ENCODE results near the gene ALOX5AP. TPM values are rescaled to one million over a fixed set of nuclear protein-coding genes. Genes with fewer than 3 reads are reported as not detected.

The ALOX5AP gene
- total and polyA plus RNA-seq, 4 experiments from 2014 or later: 53.7 to 569 (median 215) TPM

DNA sequence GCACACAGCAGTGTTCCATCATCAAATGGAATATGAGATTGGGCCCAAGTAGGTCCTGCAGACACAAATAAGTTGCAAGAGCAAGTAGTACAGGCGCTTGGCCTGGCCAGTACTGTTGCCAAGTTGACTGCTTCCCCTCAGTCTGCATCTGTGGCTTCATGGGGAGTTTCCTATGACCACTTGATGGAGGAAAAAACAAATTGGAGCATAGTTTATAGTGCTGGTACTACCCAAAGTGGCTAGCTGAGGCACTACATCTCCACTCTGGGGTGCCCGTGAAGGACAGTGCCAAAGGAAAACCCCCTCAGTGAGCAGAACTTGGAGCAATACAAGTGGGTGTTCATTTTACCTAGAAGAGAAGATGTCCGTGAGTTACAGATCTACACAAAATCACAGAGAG lies 10.6 kb upstream of the ALOX5AP start:
- Histone ChIP-seq H3K27me3 (ENCODE audit: insufficient read depth, low read length) (no peaks in the 10 kb centered on the region), H3K36me3 (ENCODE audit: insufficient read depth, low read length) (no peaks in the 10 kb centered on the region), H3K4me3 (ENCODE audit: low read length in 2 of 2) (no peak overlapping the region), H3K27ac (ENCODE audit: low read depth, low read length) (no peak overlapping the region), H3K4me1 (ENCODE audit: insufficient read depth, low read length) (no peaks in the 10 kb centered on the region), H3K9me3 (ENCODE audit: control insufficient read depth in 1 of 2, low read length in 2 of 2) (no peaks in the 10 kb centered on the region)
- DNase-seq: no peak
- H3K4me1 Mint-ChIP-seq: peaks cover 0 to 8% (median 4%) of the 10 kb centered on the region in 4 donors
- intact Hi-C loops (cut with micrococcal nuclease): no loop called here
- ChIA-PET POLR2A (ENCODE audit: partially characterized antibody) (no interaction called here), CTCF (ENCODE audit: partially characterized antibody) (no interaction called here)
- no peaks in the 10 kb centered on the region for H3K27me3 Mint-ChIP-seq
- no peaks in the 10 kb centered on the region for H3K9me3 Mint-ChIP-seq
- peak overlapping the region in 1 of 7 donors; percentile 54 for H3K27ac Mint-ChIP-seq
- no peak overlapping the region for H3K4me3 Mint-ChIP-seq
- no peaks in the 10 kb centered on the region for H3K36me3 Mint-ChIP-seq

- POLR2A ChIA-PET (ENCODE audit: partially characterized antibody): no interaction called here
- Mint-ChIP-seq H3K4me1 (peaks cover 0 to 8% (median 1%) of the 10 kb centered on the region in 4 donors), H3K27me3 (no peaks in the 10 kb centered on the region), H3K36me3 (no peaks in the 10 kb centered on the region), H3K9me3 (no peaks in the 10 kb centered on the region), H3K4me3 (no peak overlapping the region), H3K27ac (peak overlapping the region in 1 of 7 donors; percentile 54)
- intact Hi-C loops (cut with micrococcal nuclease): no loop called here
- H3K4me1 ChIP-seq (ENCODE audit: insufficient read depth, low read length): no peaks in the 10 kb centered on the region
- no peaks in the 10 kb centered on the region for H3K27me3 ChIP-seq (ENCODE audit: insufficient read depth, low read length)
- DNase-seq: no peak
- no peaks in the 10 kb centered on the region for H3K36me3 ChIP-seq (ENCODE audit: insufficient read depth, low read length)
- H3K4me3 ChIP-seq (ENCODE audit: low read length in 2 of 2): no peak overlapping the region
- H3K27ac ChIP-seq (ENCODE audit: low read depth, low read length): no peak overlapping the region
- CTCF ChIA-PET (ENCODE audit: partially characterized antibody): no interaction called here
- H3K9me3 ChIP-seq (ENCODE audit: control insufficient read depth in 1 of 2, low read length in 2 of 2): no peaks in the 10 kb centered on the region
Observed at GRCh38 chr13:30725326-30726085, 9.8 kb upstream of the ALOX5AP start.

DNA sequence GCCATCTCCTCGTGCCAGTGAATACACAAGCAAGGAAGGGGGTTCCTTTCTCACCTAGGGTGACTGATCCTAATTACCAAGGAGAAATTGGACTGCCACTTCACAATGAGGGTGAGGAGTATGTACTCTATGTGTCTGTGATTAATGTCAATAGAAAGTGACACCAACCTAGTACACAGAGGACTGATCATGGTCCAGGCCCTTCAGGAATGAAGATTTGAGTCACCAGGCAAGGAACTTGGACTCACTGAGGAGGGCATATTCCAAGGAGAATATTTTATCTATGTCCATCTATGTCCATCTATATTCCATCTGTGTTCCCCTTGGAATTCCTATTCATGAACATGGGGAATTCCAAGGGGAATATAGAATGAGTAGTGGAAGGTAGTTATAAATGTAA lies 9.2 kb upstream of the ALOX5AP start:
- Mint-ChIP-seq H3K4me3 (no peak overlapping the region), H3K27ac (no peak overlapping the region), H3K9me3 (no peaks in the 10 kb centered on the region), H3K4me1 (peaks cover 0 to 5% (median 0%) of the 10 kb centered on the region in 4 donors), H3K36me3 (no peaks in the 10 kb centered on the region), H3K27me3 (no peaks in the 10 kb centered on the region)
- Histone ChIP-seq H3K4me1 (ENCODE audit: insufficient read depth, low read length) (no peaks in the 10 kb centered on the region), H3K27me3 (ENCODE audit: insufficient read depth, low read length) (no peaks in the 10 kb centered on the region), H3K9me3 (ENCODE audit: control insufficient read depth in 1 of 2, low read length in 2 of 2) (no peaks in the 10 kb centered on the region), H3K36me3 (ENCODE audit: insufficient read depth, low read length) (no peaks in the 10 kb centered on the region), H3K4me3 (ENCODE audit: low read length in 2 of 2) (no peak overlapping the region), H3K27ac (ENCODE audit: low read depth, low read length) (no peak overlapping the region)
- ChIA-PET CTCF (ENCODE audit: partially characterized antibody) (no interaction called here), POLR2A (ENCODE audit: partially characterized antibody) (no interaction called here)
- DNase-seq: no peak
- intact Hi-C loops (cut with micrococcal nuclease): no loop called here

DNA sequence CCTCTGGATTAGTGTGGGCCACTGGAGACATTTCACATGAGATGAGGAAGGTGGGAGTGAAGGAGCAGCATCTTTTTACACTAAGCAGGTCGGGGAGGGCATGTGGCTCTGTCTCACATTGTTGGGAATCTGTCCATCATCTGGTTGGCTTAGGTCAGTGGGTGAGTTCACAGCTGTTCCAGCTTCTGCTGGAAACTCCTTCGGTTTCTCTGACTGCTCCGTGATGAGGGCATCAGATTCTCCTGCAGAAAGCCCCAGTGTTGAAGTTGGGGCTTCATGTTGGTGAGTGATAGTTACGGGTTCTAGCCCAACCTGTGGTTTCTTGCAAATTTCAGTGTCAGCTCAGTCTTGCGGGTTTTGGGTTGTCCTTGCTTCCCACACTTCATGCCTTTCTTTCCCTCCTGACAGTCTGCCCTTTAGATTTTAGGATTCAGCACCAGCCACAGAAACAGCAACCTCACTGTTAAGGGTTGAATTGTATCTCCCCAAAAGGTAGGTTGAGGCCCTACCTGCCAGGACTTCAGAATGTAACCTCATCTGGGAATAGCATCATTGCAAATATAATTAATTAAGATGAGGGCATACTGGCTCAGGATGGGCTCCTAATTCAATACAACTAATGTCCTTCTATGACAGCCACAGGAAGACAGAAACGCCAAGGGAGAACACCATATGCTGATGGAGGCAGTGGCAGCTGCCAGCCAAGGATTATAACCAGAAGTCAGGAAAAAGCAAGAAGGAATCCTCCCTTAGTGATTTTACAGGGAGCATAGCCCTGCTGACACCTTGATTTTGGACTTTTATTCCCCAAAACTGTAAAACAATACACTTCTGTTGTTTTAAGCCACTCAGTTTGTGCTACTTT lies 7.6 kb upstream of the ALOX5AP start:
- H3K27me3 Mint-ChIP-seq: no peaks in the 10 kb centered on the region
- CTCF ChIA-PET (ENCODE audit: partially characterized antibody): no interaction called here
- no peaks in the 10 kb centered on the region for H3K36me3 Mint-ChIP-seq
- no peaks in the 10 kb centered on the region for H3K36me3 ChIP-seq (ENCODE audit: insufficient read depth, low read length)
- no peak overlapping the region for H3K27ac Mint-ChIP-seq
- no peaks in the 10 kb centered on the region for H3K9me3 ChIP-seq (ENCODE audit: control insufficient read depth in 1 of 2, low read length in 2 of 2)
- POLR2A ChIA-PET (ENCODE audit: partially characterized antibody): no interaction called here
- no peaks in the 10 kb centered on the region for H3K27me3 ChIP-seq (ENCODE audit: insufficient read depth, low read length)
- no peak overlapping the region for H3K4me3 ChIP-seq (ENCODE audit: low read length in 2 of 2)
- no peak overlapping the region for H3K4me3 Mint-ChIP-seq
- H3K27ac ChIP-seq (ENCODE audit: low read depth, low read length): no peak overlapping the region
- H3K9me3 Mint-ChIP-seq: no peaks in the 10 kb centered on the region
- no peak for DNase-seq
- intact Hi-C loops (cut with micrococcal nuclease): no loop called here
- peaks cover 0 to 5% (median 3%) of the 10 kb centered on the region in 4 donors for H3K4me1 Mint-ChIP-seq
- H3K4me1 ChIP-seq (ENCODE audit: insufficient read depth, low read length): no peaks in the 10 kb centered on the region

DNA sequence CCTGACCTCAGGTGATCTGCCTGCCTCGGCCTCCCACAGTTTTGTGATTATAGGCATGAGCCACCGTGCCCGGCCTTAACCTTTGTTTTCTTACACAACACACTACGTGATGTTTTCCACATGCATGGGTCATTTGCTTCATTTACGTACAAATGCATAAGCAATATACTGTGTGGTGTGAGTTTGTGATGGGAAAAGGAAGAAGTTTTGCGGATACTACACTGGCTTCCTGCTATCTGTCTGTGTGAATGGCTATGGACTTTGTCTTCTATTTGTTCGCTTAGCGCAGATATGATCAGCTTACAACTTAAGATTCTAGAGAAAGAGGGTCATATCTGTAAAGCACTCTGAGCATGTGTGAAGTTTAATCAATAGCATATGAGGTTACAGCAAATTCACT lies 5.5 kb upstream of the ALOX5AP start:
- no peaks in the 10 kb centered on the region for H3K27me3 ChIP-seq (ENCODE audit: insufficient read depth, low read length)
- peaks cover 7% of the 10 kb centered on the region for H3K4me1 ChIP-seq (ENCODE audit: insufficient read depth, low read length)
- no peaks in the 10 kb centered on the region for H3K36me3 ChIP-seq (ENCODE audit: insufficient read depth, low read length)
- no peak overlapping the region for H3K4me3 ChIP-seq (ENCODE audit: low read length in 2 of 2)
- H3K9me3 ChIP-seq (ENCODE audit: control insufficient read depth in 1 of 2, low read length in 2 of 2): no peaks in the 10 kb centered on the region
- H3K4me1 Mint-ChIP-seq: peaks cover 4 to 13% (median 10%) of the 10 kb centered on the region in 4 donors
- CTCF ChIA-PET (ENCODE audit: partially characterized antibody): no interaction called here
- POLR2A ChIA-PET (ENCODE audit: partially characterized antibody): interaction anchor here (0.7 kb wide), 1 partner anchor 23 kb away, joined by 3 read pairs; no protein-coding TSS in a partner anchor
- H3K9me3 Mint-ChIP-seq: no peaks in the 10 kb centered on the region
- DNase-seq: no peak
- no peak overlapping the region for H3K27ac ChIP-seq (ENCODE audit: low read depth, low read length)
- H3K27me3 Mint-ChIP-seq: no peaks in the 10 kb centered on the region
- H3K36me3 Mint-ChIP-seq: no peaks in the 10 kb centered on the region
- intact Hi-C loops (cut with micrococcal nuclease): no loop called here
- no peak overlapping the region for H3K4me3 Mint-ChIP-seq
- no peak overlapping the region for H3K27ac Mint-ChIP-seq

DNA sequence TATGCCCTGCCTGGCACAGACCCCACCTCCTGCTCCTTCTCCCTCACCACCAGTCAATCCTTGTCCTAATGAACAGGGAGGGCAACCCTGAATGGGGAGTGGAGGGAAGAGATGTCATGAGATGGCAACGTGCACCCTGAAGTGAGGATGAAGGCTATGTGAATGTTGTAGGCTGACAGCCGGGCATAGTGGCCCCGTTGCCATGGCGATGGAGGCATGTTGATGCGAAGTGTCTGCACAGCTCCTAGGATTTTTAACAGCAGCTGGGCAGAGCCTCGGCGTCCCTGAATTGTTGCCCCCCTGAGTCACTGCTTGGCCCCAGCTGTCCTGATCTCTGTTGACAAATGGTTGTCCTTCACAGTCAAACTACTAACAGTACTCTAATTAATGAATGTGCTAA lies 4.8 kb upstream of the ALOX5AP start:
- no peaks in the 10 kb centered on the region for H3K27me3 ChIP-seq (ENCODE audit: insufficient read depth, low read length)
- Mint-ChIP-seq H3K4me3 (no peak overlapping the region), H3K27me3 (no peaks in the 10 kb centered on the region), H3K36me3 (peaks cover 0 to 2% of the 10 kb centered on the region in 2 donors), H3K27ac (no peak overlapping the region), H3K9me3 (no peaks in the 10 kb centered on the region), H3K4me1 (peaks cover 9 to 20% (median 16%) of the 10 kb centered on the region in 4 donors)
- intact Hi-C loops (cut with micrococcal nuclease): no loop called here
- CTCF ChIA-PET (ENCODE audit: partially characterized antibody): no interaction called here
- DNase-seq: no peak
- POLR2A ChIA-PET (ENCODE audit: partially characterized antibody): no interaction called here
- no peaks in the 10 kb centered on the region for H3K36me3 ChIP-seq (ENCODE audit: insufficient read depth, low read length)
- no peak overlapping the region for H3K4me3 ChIP-seq (ENCODE audit: low read length in 2 of 2)
- H3K4me1 ChIP-seq (ENCODE audit: insufficient read depth, low read length): peaks cover 13% of the 10 kb centered on the region
- no peak overlapping the region for H3K27ac ChIP-seq (ENCODE audit: low read depth, low read length)
- no peaks in the 10 kb centered on the region for H3K9me3 ChIP-seq (ENCODE audit: control insufficient read depth in 1 of 2, low read length in 2 of 2)

DNA sequence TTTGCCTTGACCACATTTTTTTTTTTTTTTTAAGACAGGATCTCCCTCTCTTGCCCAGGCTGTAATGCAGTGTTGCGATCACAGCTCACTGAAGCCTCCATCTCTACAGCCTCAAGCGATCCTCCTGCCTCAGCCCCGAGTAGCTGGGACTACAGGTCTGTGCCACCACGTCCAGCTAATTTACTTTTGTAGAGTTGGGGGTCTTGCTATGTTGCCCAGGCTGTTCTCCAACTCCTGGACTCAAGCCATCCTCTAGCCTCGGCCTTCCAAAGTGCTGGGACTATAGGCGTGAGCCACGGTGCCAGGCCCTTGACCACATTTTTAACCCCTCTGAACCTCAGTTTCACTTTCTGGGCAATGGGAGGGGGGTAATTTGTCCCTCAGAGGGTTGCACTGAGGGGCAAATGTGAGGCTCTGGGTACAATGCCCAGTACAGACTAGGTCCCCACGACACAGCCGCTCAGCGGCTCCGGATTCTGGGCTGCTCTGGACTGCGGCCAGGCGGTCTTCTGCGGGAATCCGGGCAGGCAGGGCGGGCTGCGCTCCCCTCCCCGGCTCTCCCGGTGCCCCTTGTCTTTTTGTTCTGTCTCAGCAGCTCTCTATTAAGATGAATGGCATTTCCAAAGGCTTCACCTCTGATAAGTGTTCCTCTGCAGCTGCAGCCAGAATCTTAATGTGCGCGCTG lies 3.8 kb upstream of the ALOX5AP start:
- POLR2A ChIA-PET (ENCODE audit: partially characterized antibody): no interaction called here

More for the DNA sequence above, 3.8 kb upstream of the ALOX5AP start:
- H3K4me3 Mint-ChIP-seq: no peak overlapping the region
- no peak overlapping the region for H3K27ac ChIP-seq (ENCODE audit: low read depth, low read length)
- no peak for DNase-seq
- peaks cover 0 to 2% of the 10 kb centered on the region in 2 donors for H3K36me3 Mint-ChIP-seq
- H3K27me3 Mint-ChIP-seq: no peaks in the 10 kb centered on the region
- H3K27me3 ChIP-seq (ENCODE audit: insufficient read depth, low read length): no peaks in the 10 kb centered on the region
- CTCF ChIA-PET (ENCODE audit: partially characterized antibody): no interaction called here
- peaks cover 12 to 30% (median 22%) of the 10 kb centered on the region in 4 donors for H3K4me1 Mint-ChIP-seq
- intact Hi-C loops (cut with micrococcal nuclease): no loop called here
- H3K9me3 ChIP-seq (ENCODE audit: control insufficient read depth in 1 of 2, low read length in 2 of 2): no peaks in the 10 kb centered on the region
- no peaks in the 10 kb centered on the region for H3K36me3 ChIP-seq (ENCODE audit: insufficient read depth, low read length)
- H3K27ac Mint-ChIP-seq: no peak overlapping the region
- H3K9me3 Mint-ChIP-seq: no peaks in the 10 kb centered on the region
- H3K4me1 ChIP-seq (ENCODE audit: insufficient read depth, low read length): peaks cover 18% of the 10 kb centered on the region
- H3K4me3 ChIP-seq (ENCODE audit: low read length in 2 of 2): no peak overlapping the region
